ENCODE measurements around the gene CBX8.

The CBX8 gene

GRCh38 chr17:79802736-79803420 lies 6.0 kb upstream of the CBX8 start:
- ChIA-PET POLR2A (no interaction called here), CTCF (interaction anchor here (2.3 kb wide), 1 partner anchor 8 kb away, joined by 13 read pairs; no protein-coding TSS in a partner anchor)
- no peak for TF ChIP-seq CTCF (IDR thresholded peaks at IDR 0.05; ENCODE audit: control extremely low read depth, extremely low read depth, low read depth, missing control alignments)
- no peak for DNase-seq (ENCODE audit: extremely low spot score)

- no peak for TF ChIP-seq CTCF (IDR thresholded peaks at IDR 0.05; ENCODE audit: control extremely low read depth, extremely low read depth, low read depth, missing control alignments)
- CTCF ChIA-PET, result interaction anchor here (1.4 to 2.3 kb wide), 2 partner anchors 9 to 206 kb away, joined by 3 to 13 read pairs; no protein-coding TSS in a partner anchor
- POLR2A ChIA-PET, result no interaction called here
- DNase-seq (ENCODE audit: extremely low spot score), result no peak
These were observed 5.3 kb upstream of the CBX8 start for GRCh38 chr17:79802039-79802735.

- CTCF ChIA-PET, result interaction anchor here (1.0 to 2.3 kb wide), 4 partner anchors 10 to 207 kb away, joined by 3 to 13 read pairs (median 4); partner anchors contain the start of gene CBX4
- DNase-seq (ENCODE audit: extremely low spot score), result no peak
- POLR2A ChIA-PET, result interaction anchor here (0.6 kb wide), 1 partner anchor 125 kb away, joined by 3 read pairs; no protein-coding TSS in a partner anchor
- TF ChIP-seq CTCF (IDR thresholded peaks at IDR 0.05; ENCODE audit: control extremely low read depth, extremely low read depth, low read depth, missing control alignments), result no peak
These were observed 4.5 kb upstream of the CBX8 start for GRCh38 chr17:79801156-79802038.

- no peak for DNase-seq (ENCODE audit: extremely low spot score)
These were observed 3.7 kb upstream of the CBX8 start for GRCh38 chr17:79800325-79801155.

More at GRCh38 chr17:79800325-79801155, 3.7 kb upstream of the CBX8 start:
- CTCF ChIA-PET, result interaction anchor here (1.0 to 2.3 kb wide), 5 partner anchors 11 to 208 kb away, joined by 3 to 13 read pairs (median 4); partner anchors contain the start of gene CBX4
- no peak for TF ChIP-seq CTCF (IDR thresholded peaks at IDR 0.05; ENCODE audit: control extremely low read depth, extremely low read depth, low read depth, missing control alignments)
- POLR2A ChIA-PET, result interaction anchor here (0.6 kb wide), 1 partner anchor 126 kb away, joined by 3 read pairs; no protein-coding TSS in a partner anchor

All from GM10248 (cell line).